Activated CD8-positive, alpha-beta memory T cell treated with anti-CD3 and anti-CD28 coated beads for 4 hours (primary cell): ENCODE data around the gene TBXT.

Source experiments
- DNase-seq, 2 donors: peaks; one replicate each; pipeline ENCODE4 v3.0.0-alpha.2; 2020; ENCODE audit warnings: low read depth in 2 of 2

The TBXT gene

DNA sequence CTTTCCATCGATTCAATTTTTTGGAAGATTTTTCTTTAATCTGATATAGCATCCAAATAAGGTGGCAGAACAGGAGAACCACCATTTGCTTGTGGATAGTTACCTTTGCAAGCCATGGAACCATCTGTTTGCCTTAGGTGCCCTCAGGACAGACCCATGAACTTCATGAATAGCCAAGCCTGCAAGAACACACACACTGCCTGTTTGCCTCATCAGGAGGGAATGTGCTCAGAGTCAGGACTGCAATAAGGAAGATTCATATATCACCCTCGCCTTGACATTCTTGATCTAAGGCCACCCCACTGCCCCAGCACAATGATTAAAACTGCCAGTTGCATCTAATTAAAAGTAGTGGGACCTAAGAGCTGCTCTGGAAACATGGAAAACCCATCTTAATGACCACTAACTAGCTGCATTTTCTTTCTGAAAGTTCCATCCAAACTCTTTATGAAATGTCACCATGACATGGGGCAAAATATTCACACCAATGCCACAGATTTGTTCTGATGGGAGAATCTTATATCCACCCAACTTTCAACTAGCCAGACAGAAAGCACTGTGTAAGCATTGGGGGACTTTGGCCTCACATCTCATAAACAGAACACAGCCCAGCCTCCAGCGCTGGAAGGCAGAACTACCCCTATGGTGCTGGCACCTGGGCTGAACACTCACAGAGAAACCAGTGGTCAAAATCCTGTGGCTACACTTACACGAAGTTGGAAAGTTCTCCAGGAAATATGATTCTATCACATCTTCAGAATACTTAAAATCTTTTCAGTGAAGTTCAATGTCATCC is 48.3 kb downstream of the TBXT start:
- DNase-seq = no peak

DNA sequence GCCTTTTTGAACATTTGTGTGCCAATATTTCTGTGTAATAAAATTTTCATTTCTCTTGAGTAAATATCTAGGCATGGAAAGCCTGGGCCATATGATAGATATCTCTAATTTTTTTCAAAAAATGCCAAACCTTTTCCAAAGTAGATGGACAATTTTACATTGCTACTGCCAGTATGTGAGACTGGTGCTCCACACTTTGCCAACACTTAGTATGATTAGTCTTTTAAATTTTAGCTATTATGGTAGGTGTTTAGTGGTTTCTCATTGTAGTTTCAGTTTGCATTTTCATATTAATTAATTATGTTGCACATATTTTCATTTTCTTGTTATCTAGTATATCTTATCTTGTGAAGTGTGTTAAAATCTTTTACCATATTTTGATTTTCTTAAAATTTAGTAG is 52.0 kb downstream of the TBXT start:
- DNase-seq = no peak

DNA sequence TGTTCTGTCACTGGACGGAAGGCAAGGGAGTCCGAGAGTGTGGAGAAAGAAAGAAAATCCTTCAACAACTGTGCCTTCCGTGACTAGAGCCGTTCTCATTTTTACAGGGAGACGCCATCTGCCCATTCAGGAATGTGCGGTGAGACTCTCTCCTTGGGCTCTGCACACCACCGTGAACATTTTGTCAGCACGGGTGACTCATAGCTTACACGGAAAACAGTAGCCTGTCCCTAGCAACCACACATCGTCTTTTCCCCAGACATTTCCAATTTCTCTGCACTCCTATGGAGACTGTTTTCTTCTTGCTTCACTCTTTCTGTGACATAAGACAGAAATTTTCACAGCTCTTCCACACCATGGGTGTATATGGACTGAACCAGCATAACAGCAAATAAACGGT is 55.1 kb downstream of the TBXT start:
- DNase-seq = no peak

DNA sequence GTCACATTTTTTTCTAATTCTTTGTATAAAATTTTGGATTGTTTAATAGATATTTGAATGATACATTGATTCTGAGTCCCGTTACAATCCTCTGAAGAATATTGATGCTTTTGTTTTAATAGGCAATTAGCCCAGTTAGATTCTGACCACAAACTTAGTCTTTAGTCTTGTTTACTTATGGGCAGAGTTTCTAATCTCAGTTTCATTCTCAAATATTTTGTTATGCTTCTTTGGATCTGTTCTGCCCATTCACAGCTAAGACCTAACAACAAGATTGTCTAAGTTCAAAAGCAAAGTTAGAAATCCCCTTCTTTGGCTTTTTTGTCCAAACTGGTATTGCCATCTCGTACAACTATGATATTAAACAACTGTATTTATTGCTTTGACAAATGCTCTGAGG is 58.0 kb downstream of the TBXT start:
- no peak for DNase-seq
